GM12891 (cell line): ENCODE results near the gene DPP7.
A peak's percentile ranks its signal among the peaks of the same experiment; 100 is the strongest.

Experiments
- DNase-seq: peaks from one replicate; pipeline ENCODE4 v3.0.0; 2011; ENCODE audit warnings: low spot score; ENCODE audit not compliant: insufficient read length
- FAIRE-seq: peaks from 2 replicates; lab custom pipeline; 2011; peaks lifted over from hg19 to GRCh38; lab: Jason Lieb, UNC
- PAX5 ChIP-seq: IDR thresholded peaks from 2 replicates; pipeline ENCODE4 v1.6.1; 2011; ENCODE audit warnings: low read length, moderate library complexity, mild to moderate bottlenecking; ENCODE audit not compliant: insufficient read depth, severe bottlenecking
- POLR2A ChIP-seq: IDR thresholded peaks from 2 replicates; pipeline ENCODE4 v1.6.1; 2011; ENCODE audit warnings: low read depth, low read length, control low read depth
- POLR2AphosphoS5 ChIP-seq: IDR thresholded peaks from 2 replicates; pipeline ENCODE4 v1.6.1; 2011; ENCODE audit warnings: low read depth, low read length, control low read depth
- POU2F2 ChIP-seq: IDR thresholded peaks from 2 replicates; pipeline ENCODE4 v1.6.1; 2011; ENCODE audit warnings: low read depth, mild to moderate bottlenecking, control low read depth, low read length, moderate library complexity
- SPI1 ChIP-seq: IDR thresholded peaks from 2 replicates; pipeline ENCODE4 v1.6.1; 2011; ENCODE audit warnings: low read depth, low read length, control low read depth
- TAF1 ChIP-seq: IDR thresholded peaks from 2 replicates; pipeline ENCODE4 v1.6.1; 2011; ENCODE audit warnings: low read depth, low read length, control low read depth

The DPP7 gene

GRCh38 chr9:137148242-137148641, 33.7 kb upstream of the DPP7 start:
- no peak for DNase-seq
- no peak for FAIRE-seq
- TF ChIP-seq SPI1: no peak
- no peak for TF ChIP-seq PAX5
- no peak for TF ChIP-seq POU2F2
- no peak for TF ChIP-seq TAF1
- no peak for TF ChIP-seq POLR2AphosphoS5
- no peak for TF ChIP-seq POLR2A

- TF ChIP-seq TAF1 (no peak), POLR2A (no peak), PAX5 (no peak), SPI1 (no peak), POU2F2 (no peak), POLR2AphosphoS5 (no peak)
- DNase-seq (no peak), FAIRE-seq (no peak)
These were observed 33.2 kb upstream of the DPP7 start for GRCh38 chr9:137147793-137148160.

GRCh38 chr9:137147091-137147792, 32.7 kb upstream of the DPP7 start:
- FAIRE-seq: peak; percentile 35

GRCh38 chr9:137146527-137146918, 32.0 kb upstream of the DPP7 start:
- FAIRE-seq: no peak
- no peak for DNase-seq
- no peak for TF ChIP-seq PAX5

More at GRCh38 chr9:137147091-137147792, 32.7 kb upstream of the DPP7 start:
- TF ChIP-seq POLR2AphosphoS5 (no peak), POLR2A (no peak)
- DNase-seq: no peak

GRCh38 chr9:137145731-137146526, 31.4 kb upstream of the DPP7 start:
- FAIRE-seq (no peak), DNase-seq (no peak)
- TF ChIP-seq POLR2AphosphoS5 (no peak), PAX5 (no peak), TAF1 (no peak), POU2F2 (no peak), POLR2A (no peak), SPI1 (no peak)

GRCh38 chr9:137143459-137143858, 28.9 kb upstream of the DPP7 start:
- FAIRE-seq: no peak
- no peak for DNase-seq
- TF ChIP-seq PAX5: no peak
- no peak for TF ChIP-seq POLR2A
- TF ChIP-seq POU2F2: no peak

- FAIRE-seq (no peak), DNase-seq (no peak)
- no peak for TF ChIP-seq SPI1
- no peak for TF ChIP-seq POLR2A
- no peak for TF ChIP-seq TAF1
- no peak for TF ChIP-seq PAX5
- no peak for TF ChIP-seq POLR2AphosphoS5
- no peak for TF ChIP-seq POU2F2
These were observed 27.7 kb upstream of the DPP7 start for GRCh38 chr9:137141976-137142936.

GRCh38 chr9:137141050-137141810, 26.7 kb upstream of the DPP7 start:
- no peak for TF ChIP-seq POLR2AphosphoS5
- no peak for TF ChIP-seq PAX5
- no peak for TF ChIP-seq POU2F2
- TF ChIP-seq SPI1: no peak
- TF ChIP-seq TAF1: no peak
- no peak for TF ChIP-seq POLR2A
- no peak for FAIRE-seq
- DNase-seq: no peak

GRCh38 chr9:137140151-137141012, 25.8 kb upstream of the DPP7 start:
- DNase-seq (no peak), FAIRE-seq (peak; percentile 16)
- TF ChIP-seq POLR2A (no peak), PAX5 (no peak)
